ENCODE data around the gene EDN3.

EDN3 gene

GRCh38 chr20:59268870-59269269 is 31.5 kb upstream of the EDN3 start:
- TF ChIP-seq CTCF (conservative IDR thresholded peaks at IDR 0.05), result no peak
- H3K27ac ChIP-seq, result no peak overlapping the region

- no peak overlapping the region for H3K27ac ChIP-seq
- no peak for TF ChIP-seq CTCF (conservative IDR thresholded peaks at IDR 0.05)
Measured at GRCh38 chr20:59269411-59270025, 30.9 kb upstream of the EDN3 start.

GRCh38 chr20:59270380-59270779 is 30.0 kb upstream of the EDN3 start:
- no peak for TF ChIP-seq CTCF (conservative IDR thresholded peaks at IDR 0.05)
- no peak overlapping the region for H3K27ac ChIP-seq

GRCh38 chr20:59273739-59274357 is 26.6 kb upstream of the EDN3 start:
- no peak overlapping the region for H3K27ac ChIP-seq
- no peak for TF ChIP-seq CTCF (conservative IDR thresholded peaks at IDR 0.05)

GRCh38 chr20:59276938-59277337 is 23.5 kb upstream of the EDN3 start:
- TF ChIP-seq CTCF (conservative IDR thresholded peaks at IDR 0.05), result no peak
- H3K27ac ChIP-seq, result no peak overlapping the region

- TF ChIP-seq CTCF (conservative IDR thresholded peaks at IDR 0.05), result no peak
- no peak overlapping the region for H3K27ac ChIP-seq
Measured at GRCh38 chr20:59284470-59284869, 15.9 kb upstream of the EDN3 start.

- no peak for TF ChIP-seq CTCF (conservative IDR thresholded peaks at IDR 0.05)
- no peak overlapping the region for H3K27ac ChIP-seq
Measured at GRCh38 chr20:59289994-59290393, 10.4 kb upstream of the EDN3 start.
